HEK293 (cell line): Measurements from ENCODE around the gene CFC1.
"Not testable (repeated sequence)": the region's sequence is repeated elsewhere in the genome, so short reads cannot be mapped to it uniquely, and the experiment has no call there.

ENCODE experiments used
- ZNF24 ChIP-seq: fragments of 450-650 bp; formaldehyde crosslinking; IDR thresholded peaks from 2 replicates; pipeline ENCODE4 v1.5.1; 2016; ENCODE audit warnings: missing biosample characterization, missing genetic modification characterization
- TF ChIP-seq, protein P1 (sequence below): fragments of 450-650 bp; formaldehyde crosslinking; IDR thresholded peaks from 2 replicates; pipeline ENCODE4 v1.5.1; 2016; ENCODE audit warnings: missing biosample characterization, missing genetic modification characterization
- TF ChIP-seq, protein P2 (sequence below): fragments of 450-650 bp; formaldehyde crosslinking; IDR thresholded peaks from 2 replicates; pipeline ENCODE4 v1.5.1; 2016; ENCODE audit warnings: missing biosample characterization, missing genetic modification characterization
- TF ChIP-seq, protein P3 (sequence below): fragments of 450-650 bp; formaldehyde crosslinking; IDR thresholded peaks from 2 replicates; pipeline ENCODE4 v1.5.1; 2016; ENCODE audit warnings: missing biosample characterization, missing genetic modification characterization

DNA sequence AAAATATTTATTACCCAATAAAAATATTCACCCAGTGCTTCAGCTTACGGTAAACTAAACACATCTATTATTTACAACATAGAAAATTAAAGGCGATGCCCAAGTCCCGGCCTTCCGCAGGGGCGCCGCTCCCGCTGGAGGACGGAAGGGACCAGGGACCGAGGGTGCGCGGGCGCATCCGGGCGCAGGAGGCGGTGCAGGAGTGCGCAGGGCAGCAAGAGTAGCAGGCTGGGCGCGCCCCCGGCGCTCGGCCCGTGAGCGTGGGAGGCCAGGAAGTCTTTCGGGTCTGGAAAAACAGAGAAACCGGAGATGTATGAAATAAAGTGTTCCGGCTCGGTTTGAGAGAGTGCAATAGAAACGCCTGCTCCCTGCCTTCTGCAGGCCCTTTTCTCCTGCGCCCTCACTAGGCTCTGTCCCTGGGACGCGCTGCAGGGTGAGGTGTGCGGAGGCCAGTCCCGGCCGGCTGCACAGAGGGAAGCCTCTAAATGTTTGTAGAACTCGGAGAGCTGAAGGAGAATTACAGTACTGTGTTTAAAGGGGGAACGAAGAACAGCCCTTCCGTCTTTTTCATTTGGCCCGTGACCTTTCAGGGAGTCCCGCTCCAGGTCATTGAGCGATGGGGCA, 6.5 kb downstream of the CFC1 start:
- TF ChIP-seq, protein P1, sequence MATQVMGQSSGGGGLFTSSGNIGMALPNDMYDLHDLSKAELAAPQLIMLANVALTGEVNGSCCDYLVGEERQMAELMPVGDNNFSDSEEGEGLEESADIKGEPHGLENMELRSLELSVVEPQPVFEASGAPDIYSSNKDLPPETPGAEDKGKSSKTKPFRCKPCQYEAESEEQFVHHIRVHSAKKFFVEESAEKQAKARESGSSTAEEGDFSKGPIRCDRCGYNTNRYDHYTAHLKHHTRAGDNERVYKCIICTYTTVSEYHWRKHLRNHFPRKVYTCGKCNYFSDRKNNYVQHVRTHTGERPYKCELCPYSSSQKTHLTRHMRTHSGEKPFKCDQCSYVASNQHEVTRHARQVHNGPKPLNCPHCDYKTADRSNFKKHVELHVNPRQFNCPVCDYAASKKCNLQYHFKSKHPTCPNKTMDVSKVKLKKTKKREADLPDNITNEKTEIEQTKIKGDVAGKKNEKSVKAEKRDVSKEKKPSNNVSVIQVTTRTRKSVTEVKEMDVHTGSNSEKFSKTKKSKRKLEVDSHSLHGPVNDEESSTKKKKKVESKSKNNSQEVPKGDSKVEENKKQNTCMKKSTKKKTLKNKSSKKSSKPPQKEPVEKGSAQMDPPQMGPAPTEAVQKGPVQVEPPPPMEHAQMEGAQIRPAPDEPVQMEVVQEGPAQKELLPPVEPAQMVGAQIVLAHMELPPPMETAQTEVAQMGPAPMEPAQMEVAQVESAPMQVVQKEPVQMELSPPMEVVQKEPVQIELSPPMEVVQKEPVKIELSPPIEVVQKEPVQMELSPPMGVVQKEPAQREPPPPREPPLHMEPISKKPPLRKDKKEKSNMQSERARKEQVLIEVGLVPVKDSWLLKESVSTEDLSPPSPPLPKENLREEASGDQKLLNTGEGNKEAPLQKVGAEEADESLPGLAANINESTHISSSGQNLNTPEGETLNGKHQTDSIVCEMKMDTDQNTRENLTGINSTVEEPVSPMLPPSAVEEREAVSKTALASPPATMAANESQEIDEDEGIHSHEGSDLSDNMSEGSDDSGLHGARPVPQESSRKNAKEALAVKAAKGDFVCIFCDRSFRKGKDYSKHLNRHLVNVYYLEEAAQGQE (tag by site-specific recombination) = not testable (repeated sequence)
- TF ChIP-seq, protein P2, sequence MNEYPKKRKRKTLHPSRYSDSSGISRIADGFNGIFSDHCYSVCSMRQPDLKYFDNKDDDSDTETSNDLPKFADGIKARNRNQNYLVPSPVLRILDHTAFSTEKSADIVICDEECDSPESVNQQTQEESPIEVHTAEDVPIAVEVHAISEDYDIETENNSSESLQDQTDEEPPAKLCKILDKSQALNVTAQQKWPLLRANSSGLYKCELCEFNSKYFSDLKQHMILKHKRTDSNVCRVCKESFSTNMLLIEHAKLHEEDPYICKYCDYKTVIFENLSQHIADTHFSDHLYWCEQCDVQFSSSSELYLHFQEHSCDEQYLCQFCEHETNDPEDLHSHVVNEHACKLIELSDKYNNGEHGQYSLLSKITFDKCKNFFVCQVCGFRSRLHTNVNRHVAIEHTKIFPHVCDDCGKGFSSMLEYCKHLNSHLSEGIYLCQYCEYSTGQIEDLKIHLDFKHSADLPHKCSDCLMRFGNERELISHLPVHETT (tag by site-specific recombination) = not testable (repeated sequence)
- not testable (repeated sequence) for TF ChIP-seq ZNF24 (tag by site-specific recombination)
- TF ChIP-seq, protein P3, sequence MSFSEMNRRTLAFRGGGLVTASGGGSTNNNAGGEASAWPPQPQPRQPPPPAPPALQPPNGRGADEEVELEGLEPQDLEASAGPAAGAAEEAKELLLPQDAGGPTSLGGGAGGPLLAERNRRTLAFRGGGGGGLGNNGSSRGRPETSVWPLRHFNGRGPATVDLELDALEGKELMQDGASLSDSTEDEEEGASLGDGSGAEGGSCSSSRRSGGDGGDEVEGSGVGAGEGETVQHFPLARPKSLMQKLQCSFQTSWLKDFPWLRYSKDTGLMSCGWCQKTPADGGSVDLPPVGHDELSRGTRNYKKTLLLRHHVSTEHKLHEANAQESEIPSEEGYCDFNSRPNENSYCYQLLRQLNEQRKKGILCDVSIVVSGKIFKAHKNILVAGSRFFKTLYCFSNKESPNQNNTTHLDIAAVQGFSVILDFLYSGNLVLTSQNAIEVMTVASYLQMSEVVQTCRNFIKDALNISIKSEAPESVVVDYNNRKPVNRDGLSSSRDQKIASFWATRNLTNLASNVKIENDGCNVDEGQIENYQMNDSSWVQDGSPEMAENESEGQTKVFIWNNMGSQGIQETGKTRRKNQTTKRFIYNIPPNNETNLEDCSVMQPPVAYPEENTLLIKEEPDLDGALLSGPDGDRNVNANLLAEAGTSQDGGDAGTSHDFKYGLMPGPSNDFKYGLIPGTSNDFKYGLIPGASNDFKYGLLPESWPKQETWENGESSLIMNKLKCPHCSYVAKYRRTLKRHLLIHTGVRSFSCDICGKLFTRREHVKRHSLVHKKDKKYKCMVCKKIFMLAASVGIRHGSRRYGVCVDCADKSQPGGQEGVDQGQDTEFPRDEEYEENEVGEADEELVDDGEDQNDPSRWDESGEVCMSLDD (tag by site-specific recombination) = not testable (repeated sequence)
